AG04450 (cell line): ENCODE results near the gene RAB27A. TPM values are rescaled to one million over a fixed set of nuclear protein-coding genes. Genes with fewer than 3 reads are reported as not detected.
"Not testable (repeated sequence)": the region's sequence is repeated elsewhere in the genome, so short reads cannot be mapped to it uniquely, and the experiment has no call there.

Source experiments
- CTCF ChIA-PET: fragments of 300-600, 350-600 bp; formaldehyde crosslinking; extraction: SDS; loops from one replicate; lab custom pipeline; 2022; ENCODE audit warnings: antibody characterized with exemption, inconsistent platforms; lab: Charles Lee
- POLR2A ChIA-PET: fragments of 350-600 bp; formaldehyde crosslinking; extraction: SDS; loops from one replicate; lab custom pipeline; 2021; ENCODE audit warnings: antibody characterized with exemption, inconsistent platforms; lab: Yijun Ruan, JAX
- DNase-seq: peaks from one replicate; pipeline ENCODE4 v3.0.0-alpha.2; 2011; ENCODE audit warnings: low read depth, low spot score
- H3K27ac ChIP-seq: one replicate; pipeline ENCODE4 v1.5.1; 2012; ENCODE audit warnings: low read depth, low read length, control low read depth
- H3K27me3 ChIP-seq: one replicate; pipeline ENCODE4 v1.6.0; 2012; ENCODE audit warnings: low read length; ENCODE audit not compliant: control insufficient read depth, insufficient read depth
- H3K4me3 ChIP-seq: 2 replicates; pipeline ENCODE4 v1.5.1; 2011; ENCODE audit warnings: mild to moderate bottlenecking, low read depth, low read length, control low read depth
- H3K9me3 ChIP-seq: 2 replicates; pipeline ENCODE4 v1.5.1; 2012; ENCODE audit warnings: low read length; ENCODE audit not compliant: control insufficient read depth, insufficient read depth
- polyA plus RNA-seq: library from polyadenylated mRNA; depleted of rRNA; stranded (reverse); fragments of >200 nt; gene quantifications from 2 replicates; pipeline ENCODE4 v1.2.3, GENCODE V29; 2011
- TF ChIP-seq, protein P1 (sequence below): IDR thresholded peaks from 2 replicates; pipeline ENCODE4 v1.5.1; 2011; ENCODE audit warnings: low read depth, low read length, control low read depth, inconsistent platforms

RAB27A gene
- polyA plus RNA-seq, 1 experiment = 34.8 TPM

DNA sequence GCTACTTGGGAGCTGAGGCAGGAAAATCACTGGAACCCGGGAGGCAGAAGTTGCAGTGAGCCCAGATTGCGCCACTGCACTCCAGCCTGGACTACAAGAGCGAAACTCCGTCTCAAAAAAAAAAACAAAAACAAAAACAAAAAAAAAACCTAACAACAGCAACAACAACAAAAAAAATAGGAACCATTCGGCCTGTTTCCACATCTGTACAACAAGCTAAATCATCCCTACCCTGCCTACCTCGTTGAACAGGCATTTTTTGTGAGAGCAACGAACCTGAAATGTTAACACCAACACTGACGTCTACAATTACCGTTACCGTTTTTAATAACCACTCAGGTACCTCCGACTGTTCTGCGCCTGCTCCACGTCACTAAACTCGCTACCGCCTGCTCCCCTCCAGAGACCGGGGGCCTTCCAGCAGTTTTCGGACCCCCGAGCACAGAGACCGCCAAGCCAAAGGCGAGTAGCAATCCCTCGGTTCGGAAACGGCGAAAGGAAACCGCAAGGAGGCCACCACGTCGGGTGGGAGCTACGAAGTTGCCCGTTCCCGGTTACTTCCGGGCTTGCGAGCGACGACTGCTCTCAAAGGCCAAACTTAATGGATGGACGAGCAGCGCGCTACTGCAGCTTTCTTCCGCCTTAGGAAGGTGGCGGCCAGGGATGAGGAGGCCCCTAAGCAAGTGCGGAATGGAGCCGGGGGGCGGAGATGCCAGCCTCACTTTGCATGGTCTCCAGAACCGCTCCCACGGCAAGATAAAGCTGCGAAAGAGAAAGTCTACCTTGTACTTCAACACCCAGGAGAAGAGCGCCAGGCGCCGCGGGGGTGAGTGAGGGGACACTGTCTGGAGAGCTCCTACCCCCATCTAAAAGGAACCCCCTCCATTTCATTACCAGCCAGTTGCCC, 29.2 kb upstream of the RAB27A start, which contains the start of the genes PIGB and PIGBOS1:
Gene PIGB, plus strand, starts transcription at position 635 of the 907 bp plus-strand sequence. Its CDS starts 29 bp downstream, at position 664.
Gene PIGBOS1, minus strand, starts transcription at position 536 of the 907 bp plus-strand sequence. CDS start 1,331 bp downstream, outside the sequence.
- peak within 1 kb of the TSS; percentile 92 for H3K4me3 ChIP-seq
- peak; percentile 70 for DNase-seq
- H3K27ac ChIP-seq = peak within 1 kb of the TSS; percentile 91
- no peaks in the 10 kb centered on the region; the same call in 1 of the 2 replicates for H3K9me3 ChIP-seq
- ChIA-PET CTCF (interaction anchor here (0.6 to 2.7 kb wide), 7 partner anchors 26 to 121 kb away, joined by 3 to 15 read pairs (median 6); no protein-coding TSS in a partner anchor), POLR2A (interaction anchor here (0.8 to 1.7 kb wide), 7 partner anchors 9 to 122 kb away, joined by 3 to 9 read pairs (median 5); partner anchors contain the start of genes CCPG1, PIERCE2 and RSL24D1)
- H3K27me3 ChIP-seq = no peaks in the 10 kb centered on the region
- TF ChIP-seq, protein P1, sequence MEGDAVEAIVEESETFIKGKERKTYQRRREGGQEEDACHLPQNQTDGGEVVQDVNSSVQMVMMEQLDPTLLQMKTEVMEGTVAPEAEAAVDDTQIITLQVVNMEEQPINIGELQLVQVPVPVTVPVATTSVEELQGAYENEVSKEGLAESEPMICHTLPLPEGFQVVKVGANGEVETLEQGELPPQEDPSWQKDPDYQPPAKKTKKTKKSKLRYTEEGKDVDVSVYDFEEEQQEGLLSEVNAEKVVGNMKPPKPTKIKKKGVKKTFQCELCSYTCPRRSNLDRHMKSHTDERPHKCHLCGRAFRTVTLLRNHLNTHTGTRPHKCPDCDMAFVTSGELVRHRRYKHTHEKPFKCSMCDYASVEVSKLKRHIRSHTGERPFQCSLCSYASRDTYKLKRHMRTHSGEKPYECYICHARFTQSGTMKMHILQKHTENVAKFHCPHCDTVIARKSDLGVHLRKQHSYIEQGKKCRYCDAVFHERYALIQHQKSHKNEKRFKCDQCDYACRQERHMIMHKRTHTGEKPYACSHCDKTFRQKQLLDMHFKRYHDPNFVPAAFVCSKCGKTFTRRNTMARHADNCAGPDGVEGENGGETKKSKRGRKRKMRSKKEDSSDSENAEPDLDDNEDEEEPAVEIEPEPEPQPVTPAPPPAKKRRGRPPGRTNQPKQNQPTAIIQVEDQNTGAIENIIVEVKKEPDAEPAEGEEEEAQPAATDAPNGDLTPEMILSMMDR = peak; percentile 23; the same call in 1 of the 2 replicates

DNA sequence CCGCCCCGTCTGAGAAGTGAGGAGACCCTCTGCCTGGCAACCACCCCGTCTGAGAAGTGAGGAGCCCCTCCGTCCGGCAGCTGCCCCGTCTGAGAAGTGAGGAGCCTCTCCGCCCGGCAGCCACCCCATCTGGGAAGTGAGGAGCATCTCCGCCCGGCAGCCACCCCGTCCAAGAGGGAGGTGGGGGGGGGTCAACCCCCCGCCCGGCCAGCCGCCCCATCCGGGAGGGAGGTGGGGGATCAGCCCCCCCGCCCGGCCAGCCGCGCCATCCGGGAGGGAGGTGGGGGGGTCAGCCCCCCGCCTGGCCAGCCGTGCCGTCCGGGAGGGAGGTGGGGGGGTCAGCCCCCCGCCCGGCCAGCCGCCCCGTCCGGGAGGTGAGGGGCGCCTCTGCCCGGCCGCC, 13.2 kb upstream of the RAB27A start:
- DNase-seq, H3K27ac ChIP-seq, H3K9me3 ChIP-seq, H3K27me3 ChIP-seq, POLR2A ChIA-PET, H3K4me3 ChIP-seq, CTCF ChIA-PET: not testable (repeated sequence)

DNA sequence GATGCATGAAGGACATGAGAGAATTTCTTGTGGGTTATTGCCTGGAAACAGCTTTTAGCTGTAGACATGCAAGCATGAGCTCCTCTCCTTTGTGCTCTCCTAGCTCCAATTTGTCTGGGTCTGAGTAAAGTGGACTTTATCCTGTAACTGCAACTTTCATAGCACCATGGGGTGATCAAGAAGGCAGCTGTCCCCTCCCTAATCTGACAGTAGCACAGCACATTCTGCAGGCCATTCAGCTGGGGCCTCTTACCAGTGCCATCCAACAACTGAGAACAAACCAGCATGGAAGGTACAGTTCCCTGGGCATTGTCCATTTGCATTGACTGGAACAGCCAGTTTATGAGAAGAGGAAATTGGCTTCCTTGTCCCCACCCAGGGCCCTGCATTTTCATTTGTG, 7.7 kb upstream of the RAB27A start:
- Histone ChIP-seq H3K27me3 (no peaks in the 10 kb centered on the region), H3K4me3 (no peak overlapping the region), H3K27ac (no peak overlapping the region), H3K9me3 (0 out of 2 replicates have a peak, but pooled peaks cover 4% of the 10 kb centered on the region)
- DNase-seq = no peak
- TF ChIP-seq, protein P1 = no peak
- ChIA-PET POLR2A (interaction anchor here (0.5 kb wide), 1 partner anchor 151 kb away, joined by 5 read pairs; no protein-coding TSS in a partner anchor), CTCF (no interaction called here)

DNA sequence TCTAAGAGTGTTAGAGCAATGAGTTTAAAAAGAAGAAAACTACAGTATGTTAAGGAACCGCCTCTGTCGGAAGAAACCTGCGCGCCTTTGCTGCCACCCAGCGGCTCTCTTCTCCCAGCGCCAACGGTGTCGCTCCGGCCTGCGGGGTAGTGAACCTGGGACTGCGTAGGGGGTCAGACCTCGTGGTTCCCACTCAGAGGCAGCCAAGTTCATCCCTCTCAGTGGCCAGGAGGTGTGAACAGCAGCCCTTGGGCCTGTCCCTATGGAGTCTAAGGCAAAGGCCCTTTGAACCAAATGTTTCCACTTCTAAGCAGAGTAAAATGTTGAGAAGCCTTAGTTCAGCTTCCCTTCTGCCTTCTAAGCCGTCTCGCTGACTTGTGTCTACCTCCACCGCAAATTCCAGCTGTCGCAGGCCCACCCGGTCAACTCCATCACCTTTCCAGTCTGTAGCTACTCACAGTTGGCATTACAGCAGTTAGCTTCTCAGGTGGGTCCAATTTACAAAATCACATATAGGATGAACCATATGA, 980 bp upstream of the RAB27A start:
- Histone ChIP-seq H3K4me3 (peak overlapping the region; percentile 90), H3K9me3 (no peaks in the 10 kb centered on the region), H3K27me3 (no peaks in the 10 kb centered on the region), H3K27ac (peak overlapping the region; percentile 89)
- ChIA-PET CTCF (interaction anchor here (0.6 to 5.3 kb wide), 21 partner anchors 8 to 145 kb away, joined by 3 to 138 read pairs (median 4); partner anchors contain the start of genes PIGB, PIGBOS1 and RSL24D1), POLR2A (interaction anchor here (0.8 kb wide), 1 partner anchor 94 kb away, joined by 3 read pairs; the partner anchor contains the start of gene RSL24D1)
- TF ChIP-seq, protein P1 = peak; percentile 95
- DNase-seq = peak; percentile 39

DNA sequence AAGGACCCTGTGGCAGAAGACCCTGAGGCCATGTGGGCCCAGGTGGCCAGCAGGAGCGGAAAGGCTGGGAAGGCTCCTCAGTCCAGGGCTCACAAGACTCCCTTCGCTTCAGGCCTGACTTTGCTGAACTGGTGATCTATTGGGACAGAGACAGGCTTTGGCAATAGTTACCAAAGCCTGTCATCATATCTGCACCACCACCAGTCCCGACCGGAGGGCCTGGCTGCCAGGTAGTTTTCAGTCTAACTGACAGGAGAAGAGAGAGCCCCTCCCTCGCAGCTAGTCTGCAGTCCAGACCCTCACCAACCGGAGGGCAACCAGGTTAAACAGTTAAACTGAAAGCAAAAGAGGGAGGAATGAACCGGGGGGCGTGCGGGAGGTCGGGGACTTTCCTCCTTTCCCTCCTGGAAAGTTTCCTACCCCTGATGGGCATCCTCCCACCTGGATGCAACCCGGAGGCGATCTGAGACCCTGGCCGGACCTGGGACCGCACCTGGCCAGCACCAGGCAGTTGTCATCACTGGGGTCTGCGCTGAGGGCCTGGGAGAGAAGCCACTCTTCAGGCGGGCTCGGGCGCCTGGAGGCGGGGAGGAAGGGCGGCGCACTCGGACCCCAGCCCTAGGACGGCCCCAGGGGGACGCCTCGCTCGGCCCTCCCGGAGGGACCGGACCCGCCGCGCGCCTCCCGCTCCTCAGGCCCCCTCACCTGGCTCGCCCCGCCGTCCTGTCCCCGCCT, 435 bp downstream of the RAB27A start:
- TF ChIP-seq, protein P1 = no peak
- Histone ChIP-seq H3K9me3 (no peaks in the 10 kb centered on the region), H3K4me3 (peak overlapping the region; percentile 90), H3K27me3 (no peaks in the 10 kb centered on the region), H3K27ac (peak overlapping the region; percentile 89)
- CTCF ChIA-PET = no interaction called here
- POLR2A ChIA-PET = no interaction called here
- DNase-seq = no peak
